SK-N-SH (cell line): ENCODE data around the gene CLEC2D. TPM values are rescaled to one million over a fixed set of nuclear protein-coding genes. Genes with fewer than 3 reads are reported as not detected.
"Not testable (repeated sequence)": the region's sequence is repeated elsewhere in the genome, so short reads cannot be mapped to it uniquely, and the experiment has no call there.

Experiments
- CTCF ChIA-PET: fragments of 300-600, 350-600 bp; formaldehyde crosslinking; extraction: SDS; loops from one replicate; lab custom pipeline; 2021; lab: Yijun Ruan, JAX
- POLR2A ChIA-PET: fragments of 350-600 bp; sonication (Branson Sonifier 250); formaldehyde crosslinking; extraction: SDS; loops from one replicate; lab custom pipeline; 2020; ENCODE audit warnings: antibody characterized with exemption, inconsistent platforms; lab: Yijun Ruan, JAX
- DNase-seq: peaks from one replicate; pipeline ENCODE4 v3.0.0; 2012
- H2AFZ ChIP-seq: fragments of 200-600 bp; sonication (generic); 2 replicates; pipeline ENCODE4 v1.8.1; 2016; ENCODE audit warnings: antibody characterized with exemption, mild to moderate bottlenecking, low read depth
- H3F3A ChIP-seq: fragments of 200-600 bp; sonication (generic); replicated peaks from 2 replicates; pipeline ENCODE3; 2016; ENCODE audit warnings: antibody characterized with exemption, mild to moderate bottlenecking; ENCODE audit not compliant: insufficient read depth
- H3K27ac ChIP-seq, 2 experiments: fragments of 200-500 bp in 1 of 2; fragments of 200-600 bp in 1 of 2; sonication (Bioruptor generic) in 1 of 2; sonication (generic), shearing (Covaris generic) in 1 of 2; 2 replicates each; pipeline versions ENCODE4 v1.5.1 to v1.6.1; 2014 to 2016; ENCODE audit warnings: low read depth in 2 of 2, inconsistent platforms in 1 of 2, low read length in 1 of 2, mild to moderate bottlenecking in 1 of 2, mixed read lengths in 1 of 2
- H3K27me3 ChIP-seq: fragments of 200-600 bp; sonication (generic), shearing (Covaris generic); 2 replicates; pipeline ENCODE4 v1.6.1; 2016; ENCODE audit warnings: mixed run types; ENCODE audit not compliant: insufficient read depth
- H3K36me3 ChIP-seq, 2 experiments: fragments of 200-500 bp in 1 of 2; fragments of 200-600 bp in 1 of 2; sonication (Bioruptor generic) in 1 of 2; sonication (generic) in 1 of 2; replicated peaks in 1 of 2; 2 replicates each; pipeline versions ENCODE3 to v1.5.1; 2014 to 2016; ENCODE audit warnings: low read length in 1 of 2, mild to moderate bottlenecking in 1 of 2; ENCODE audit not compliant: insufficient read depth in 2 of 2, control insufficient read depth in 1 of 2
- H3K4me1 ChIP-seq, 2 experiments: fragments of 200-500 bp in 1 of 2; fragments of 200-600 bp in 1 of 2; sonication (Bioruptor generic) in 1 of 2; sonication (generic), shearing (Covaris generic) in 1 of 2; 2 replicates each; pipeline versions ENCODE4 v1.5.1 to v1.6.1; 2014 to 2016; ENCODE audit warnings: low read depth in 1 of 2, low read length in 1 of 2, mixed run types in 1 of 2; ENCODE audit not compliant: insufficient read depth in 2 of 2, control insufficient read depth in 1 of 2
- H3K4me2 ChIP-seq: fragments of 200-600 bp; sonication (generic), shearing (Covaris generic); 2 replicates; pipeline ENCODE4 v1.6.1; 2017; ENCODE audit warnings: mixed run types
- H3K4me3 ChIP-seq, 2 experiments: fragments of 200-500 bp in 1 of 2; fragments of 200-600 bp in 1 of 2; sonication (Bioruptor generic) in 1 of 2; sonication (generic), shearing (Covaris generic) in 1 of 2; 2 replicates each; pipeline versions ENCODE4 v1.5.1 to v1.8.1; 2014 to 2016; ENCODE audit warnings: low read depth in 2 of 2, inconsistent platforms in 1 of 2, low read length in 1 of 2, mild to moderate bottlenecking in 1 of 2, mixed read lengths in 1 of 2, moderate library complexity in 1 of 2
- H3K79me2 ChIP-seq: fragments of 200-600 bp; sonication (generic); 2 replicates; pipeline ENCODE4 v1.8.1; 2017; ENCODE audit warnings: mild to moderate bottlenecking; ENCODE audit not compliant: insufficient read depth
- H3K9ac ChIP-seq: fragments of 200-600 bp; sonication (generic); 2 replicates; pipeline ENCODE4 v1.6.1; 2017; ENCODE audit warnings: mixed run types
- H3K9me2 ChIP-seq: fragments of 200-600 bp; sonication (generic); 2 replicates; pipeline ENCODE4 v1.6.1; 2017; ENCODE audit warnings: mixed run types
- H3K9me3 ChIP-seq: fragments of 200-600 bp; sonication (generic); 2 replicates; pipeline ENCODE4 v1.6.1; 2017; ENCODE audit warnings: mixed run types, mild to moderate bottlenecking, moderate library complexity
- H4K20me1 ChIP-seq: fragments of 200-600 bp; sonication (generic); 2 replicates; pipeline ENCODE4 v1.6.1; 2017; ENCODE audit warnings: mild to moderate bottlenecking, mixed run types; ENCODE audit not compliant: insufficient read depth
- GABPA ChIP-seq: IDR thresholded peaks from 2 replicates; pipeline ENCODE4 v1.4.0; 2012; ENCODE audit warnings: low read depth, mild to moderate bottlenecking
- GATA2 ChIP-seq: sonication (generic); formaldehyde crosslinking; IDR thresholded peaks from 2 replicates; pipeline ENCODE4 v1.5.0; 2020; ENCODE audit warnings: mild to moderate bottlenecking, missing genetic modification reagents
- MEF2A ChIP-seq: IDR thresholded peaks from 2 replicates; pipeline ENCODE4 v1.4.0; 2012; ENCODE audit warnings: low read depth, borderline replicate concordance
- NFIC ChIP-seq: IDR thresholded peaks from 2 replicates; pipeline ENCODE4 v1.4.0; 2012; ENCODE audit warnings: borderline replicate concordance
- NRF1 ChIP-seq: IDR thresholded peaks from 2 replicates; pipeline ENCODE4 v1.6.1; 2012; ENCODE audit warnings: low read depth, mild to moderate bottlenecking, low read length
- RAD21 ChIP-seq: IDR thresholded peaks from 2 replicates; pipeline ENCODE4 v1.6.1; 2012; ENCODE audit warnings: mild to moderate bottlenecking, low read length
- REST ChIP-seq: IDR thresholded peaks from 2 replicates; pipeline ENCODE4 v1.6.1; 2012; ENCODE audit warnings: mild to moderate bottlenecking, low read depth, low read length, moderate library complexity
- YY1 ChIP-seq: IDR thresholded peaks from 2 replicates; pipeline ENCODE4 v1.4.0; 2012; ENCODE audit warnings: low read depth, mild to moderate bottlenecking
- WGBS: methylation state at CpG from one replicate; pipeline ENCODE4 v1.1.6; 2017; ENCODE audit warnings: low lambda C conversion rate; 5-methylcytosine and 5-hydroxymethylcytosine counted together
- polyA plus RNA-seq, 3 experiments: library from polyadenylated mRNA; depleted of rRNA; stranded (reverse); fragments of >200 nt; gene quantifications; 2 replicates each; pipeline ENCODE4 v1.2.3, GENCODE V29; 2012
- TF ChIP-seq, protein P1 (sequence below): fragments of 200-600 bp; sonication (generic); IDR thresholded peaks from 2 replicates; pipeline ENCODE4 v1.6.1; 2017; ENCODE audit warnings: antibody characterized with exemption, mild to moderate bottlenecking, moderate library complexity
- TF ChIP-seq, protein P2 (sequence below): IDR thresholded peaks from 2 replicates; pipeline ENCODE4 v1.4.0; 2012; ENCODE audit warnings: low read depth
- TF ChIP-seq, protein P3 (sequence below): IDR thresholded peaks from 2 replicates; pipeline ENCODE4 v1.4.0; 2012; ENCODE audit warnings: low read depth, borderline replicate concordance

CLEC2D gene
- polyA plus RNA-seq, 1 of the 3 experiments (the other 2 are of a cell fraction), result 0.81 TPM

DNA sequence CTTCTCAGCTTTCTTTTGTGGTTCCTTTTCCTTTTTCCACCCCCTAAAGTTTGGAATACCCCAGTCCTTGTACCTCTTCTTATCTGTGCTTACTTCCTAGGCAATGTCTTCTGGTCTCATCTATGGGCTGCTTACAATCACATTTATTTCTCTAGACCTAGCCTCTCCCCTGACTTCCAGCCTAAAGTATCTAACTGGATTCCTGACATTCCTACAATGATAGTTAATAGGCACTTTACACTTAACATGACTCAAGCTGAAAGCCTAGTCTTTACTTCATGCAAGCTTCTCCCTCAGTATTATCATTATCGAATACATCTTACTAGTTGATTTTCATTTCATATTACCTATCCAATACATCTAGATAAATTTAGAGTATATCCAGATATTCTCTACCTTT, 42.2 kb downstream of the CLEC2D start:
- Histone ChIP-seq H3K36me3 (no peaks in the 10 kb centered on the region), H3K4me3 (no peak overlapping the region), H3K9me3 (no peaks in the 10 kb centered on the region), H3F3A (no peaks in the 10 kb centered on the region), H3K9me2 (no peaks in the 10 kb centered on the region), H3K27ac (no peak overlapping the region), H2AFZ (no peak overlapping the region), H3K27me3 (peaks cover 23% of the 10 kb centered on the region; the same call in 1 of the 2 replicates), H3K4me1 (no peaks in the 10 kb centered on the region), H3K4me2 (no peak overlapping the region), H3K79me2 (no peaks in the 10 kb centered on the region)
- CTCF ChIA-PET, result interaction anchor here (1.1 to 1.9 kb wide), 3 partner anchors 78 to 442 kb away, joined by 3 to 4 read pairs (median 3); no protein-coding TSS in a partner anchor
- POLR2A ChIA-PET, result no interaction called here
- WGBS, result 37% methylated on average over 1 of the region's 1 CpG
- DNase-seq, result no peak
- TF ChIP-seq NRF1 (no peak), YY1 (no peak), MEF2A (no peak), REST (no peak), GATA2 (CRISPR knock-in tag) (no peak), GABPA (no peak), RAD21 (no peak), NFIC (no peak)
- TF ChIP-seq, protein P1, sequence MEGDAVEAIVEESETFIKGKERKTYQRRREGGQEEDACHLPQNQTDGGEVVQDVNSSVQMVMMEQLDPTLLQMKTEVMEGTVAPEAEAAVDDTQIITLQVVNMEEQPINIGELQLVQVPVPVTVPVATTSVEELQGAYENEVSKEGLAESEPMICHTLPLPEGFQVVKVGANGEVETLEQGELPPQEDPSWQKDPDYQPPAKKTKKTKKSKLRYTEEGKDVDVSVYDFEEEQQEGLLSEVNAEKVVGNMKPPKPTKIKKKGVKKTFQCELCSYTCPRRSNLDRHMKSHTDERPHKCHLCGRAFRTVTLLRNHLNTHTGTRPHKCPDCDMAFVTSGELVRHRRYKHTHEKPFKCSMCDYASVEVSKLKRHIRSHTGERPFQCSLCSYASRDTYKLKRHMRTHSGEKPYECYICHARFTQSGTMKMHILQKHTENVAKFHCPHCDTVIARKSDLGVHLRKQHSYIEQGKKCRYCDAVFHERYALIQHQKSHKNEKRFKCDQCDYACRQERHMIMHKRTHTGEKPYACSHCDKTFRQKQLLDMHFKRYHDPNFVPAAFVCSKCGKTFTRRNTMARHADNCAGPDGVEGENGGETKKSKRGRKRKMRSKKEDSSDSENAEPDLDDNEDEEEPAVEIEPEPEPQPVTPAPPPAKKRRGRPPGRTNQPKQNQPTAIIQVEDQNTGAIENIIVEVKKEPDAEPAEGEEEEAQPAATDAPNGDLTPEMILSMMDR, result no peak
- TF ChIP-seq, protein P2, sequence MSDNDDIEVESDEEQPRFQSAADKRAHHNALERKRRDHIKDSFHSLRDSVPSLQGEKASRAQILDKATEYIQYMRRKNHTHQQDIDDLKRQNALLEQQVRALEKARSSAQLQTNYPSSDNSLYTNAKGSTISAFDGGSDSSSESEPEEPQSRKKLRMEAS, result no peak
- TF ChIP-seq, protein P3, sequence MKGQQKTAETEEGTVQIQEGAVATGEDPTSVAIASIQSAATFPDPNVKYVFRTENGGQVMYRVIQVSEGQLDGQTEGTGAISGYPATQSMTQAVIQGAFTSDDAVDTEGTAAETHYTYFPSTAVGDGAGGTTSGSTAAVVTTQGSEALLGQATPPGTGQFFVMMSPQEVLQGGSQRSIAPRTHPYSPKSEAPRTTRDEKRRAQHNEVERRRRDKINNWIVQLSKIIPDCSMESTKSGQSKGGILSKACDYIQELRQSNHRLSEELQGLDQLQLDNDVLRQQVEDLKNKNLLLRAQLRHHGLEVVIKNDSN, result no peak
- TF ChIP-seq, all 33 proteins: peak for 0
- no peak overlapping the region for H3K9ac ChIP-seq
- H4K20me1 ChIP-seq, result no peaks in the 10 kb centered on the region

DNA sequence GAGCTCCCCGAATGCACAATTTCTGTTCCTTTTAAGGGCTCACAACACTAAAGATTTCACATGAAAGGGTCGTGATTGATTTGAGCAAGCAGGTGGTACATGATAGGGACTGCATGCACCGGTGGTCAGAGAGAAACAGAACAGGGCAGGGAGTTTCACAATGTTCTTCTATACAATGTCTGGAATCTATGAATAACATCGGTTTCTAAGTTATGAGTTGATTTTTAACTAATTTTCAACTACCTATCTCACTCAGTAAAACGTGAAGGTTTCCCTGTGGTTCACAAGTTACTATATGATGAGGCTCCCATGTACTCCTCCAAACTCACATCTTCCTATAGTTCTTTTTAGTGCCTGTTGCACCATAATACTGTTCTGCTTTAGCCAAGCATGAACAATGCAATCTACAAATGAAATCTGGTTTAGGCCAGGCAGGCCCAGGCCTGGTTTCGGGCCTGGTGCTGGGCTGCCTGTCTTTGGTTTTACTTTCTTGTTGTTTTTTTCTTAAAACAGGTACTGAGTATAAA, 43.6 kb downstream of the CLEC2D start:
- H3K4me2 ChIP-seq, H3K9ac ChIP-seq, H3K9me2 ChIP-seq, H3K79me2 ChIP-seq, H3K9me3 ChIP-seq, CTCF ChIA-PET, H3K4me1 ChIP-seq, H3K27ac ChIP-seq, H3K36me3 ChIP-seq, H4K20me1 ChIP-seq, DNase-seq, H2AFZ ChIP-seq, H3K4me3 ChIP-seq, POLR2A ChIA-PET, H3F3A ChIP-seq: not testable (repeated sequence)
- H3K27me3 ChIP-seq, result peaks cover 28% of the 10 kb centered on the region; the same call in 1 of the 2 replicates
- 26% methylated on average over 6 of the region's 6 CpGs for WGBS
